Chondrocyte (in vitro differentiated cells): ENCODE results near the gene RASSF3. TPM values are rescaled to one million over a fixed set of nuclear protein-coding genes. Genes with fewer than 3 reads are reported as not detected.

ENCODE experiments used
- DNase-seq: peaks from one replicate; pipeline ENCODE4 v3.0.0; 2021; ENCODE audit warnings: mixed read lengths, low spot score
- H3K27ac Mint-ChIP-seq: one replicate; pipeline ENCODE4 v1.8.0; 2021; ENCODE audit warnings: mild to moderate bottlenecking, moderate library complexity, mixed read lengths; ENCODE audit not compliant: unreplicated experiment
- H3K27me3 Mint-ChIP-seq: 2 replicates; pipeline ENCODE4 v1.8.0; 2021; ENCODE audit warnings: low read depth, mixed read lengths
- H3K36me3 Mint-ChIP-seq: 2 replicates; pipeline ENCODE4 v1.8.0; 2021; ENCODE audit warnings: low read depth, mixed read lengths
- H3K4me1 Mint-ChIP-seq: 2 replicates; pipeline ENCODE4 v1.8.0; 2021; ENCODE audit warnings: low read depth, mild to moderate bottlenecking, mixed read lengths
- H3K4me3 Mint-ChIP-seq: one replicate; pipeline ENCODE4 v1.8.0; 2021; ENCODE audit warnings: mild to moderate bottlenecking, moderate library complexity, mixed read lengths; ENCODE audit not compliant: unreplicated experiment
- H3K9me3 Mint-ChIP-seq: 2 replicates; pipeline ENCODE4 v1.8.0; 2021; ENCODE audit warnings: low read depth, mixed read lengths
- total RNA-seq: library from RNA; stranded (reverse); gene quantifications from 3 replicates; pipeline ENCODE4 v1.2.1, GENCODE V29; 2021
- TF ChIP-seq, protein P1 (sequence below): fragments of 200-600 bp; sonication (generic); IDR thresholded peaks from 2 replicates; pipeline ENCODE4 v1.5.0; 2021; ENCODE audit warnings: antibody characterized with exemption, mild to moderate bottlenecking, moderate library complexity

RASSF3 gene
- total RNA-seq, 1 donor from 2014 or later = 51.1 TPM

DNA sequence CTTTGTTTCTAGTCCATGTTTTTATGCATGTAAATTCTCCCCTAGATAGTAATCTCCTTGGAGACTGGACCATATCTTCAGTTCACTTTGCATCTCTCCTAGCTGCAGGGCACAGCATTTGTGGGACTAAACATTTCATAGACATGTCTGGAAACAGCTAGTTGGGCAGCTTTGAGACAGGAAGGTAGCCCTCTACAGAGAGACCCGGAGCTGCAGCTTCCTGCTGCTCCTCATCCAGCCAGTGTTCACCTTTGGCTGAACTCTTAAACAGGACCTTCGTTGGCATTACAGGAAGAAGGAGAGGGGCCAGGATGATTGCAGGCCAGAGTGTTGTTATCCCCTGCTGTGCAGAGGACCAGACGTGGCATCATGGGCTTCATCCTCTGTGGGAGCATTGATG, 96.0 kb downstream of the RASSF3 start:
- Mint-ChIP-seq H3K4me3 (no peak overlapping the region), H3K36me3 (peaks cover 4% of the 10 kb centered on the region), H3K27ac (no peak overlapping the region), H3K27me3 (no peaks in the 10 kb centered on the region), H3K9me3 (no peaks in the 10 kb centered on the region), H3K4me1 (peaks cover 1% of the 10 kb centered on the region)
- TF ChIP-seq, protein P1, sequence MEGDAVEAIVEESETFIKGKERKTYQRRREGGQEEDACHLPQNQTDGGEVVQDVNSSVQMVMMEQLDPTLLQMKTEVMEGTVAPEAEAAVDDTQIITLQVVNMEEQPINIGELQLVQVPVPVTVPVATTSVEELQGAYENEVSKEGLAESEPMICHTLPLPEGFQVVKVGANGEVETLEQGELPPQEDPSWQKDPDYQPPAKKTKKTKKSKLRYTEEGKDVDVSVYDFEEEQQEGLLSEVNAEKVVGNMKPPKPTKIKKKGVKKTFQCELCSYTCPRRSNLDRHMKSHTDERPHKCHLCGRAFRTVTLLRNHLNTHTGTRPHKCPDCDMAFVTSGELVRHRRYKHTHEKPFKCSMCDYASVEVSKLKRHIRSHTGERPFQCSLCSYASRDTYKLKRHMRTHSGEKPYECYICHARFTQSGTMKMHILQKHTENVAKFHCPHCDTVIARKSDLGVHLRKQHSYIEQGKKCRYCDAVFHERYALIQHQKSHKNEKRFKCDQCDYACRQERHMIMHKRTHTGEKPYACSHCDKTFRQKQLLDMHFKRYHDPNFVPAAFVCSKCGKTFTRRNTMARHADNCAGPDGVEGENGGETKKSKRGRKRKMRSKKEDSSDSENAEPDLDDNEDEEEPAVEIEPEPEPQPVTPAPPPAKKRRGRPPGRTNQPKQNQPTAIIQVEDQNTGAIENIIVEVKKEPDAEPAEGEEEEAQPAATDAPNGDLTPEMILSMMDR = no peak
- no peak for DNase-seq

DNA sequence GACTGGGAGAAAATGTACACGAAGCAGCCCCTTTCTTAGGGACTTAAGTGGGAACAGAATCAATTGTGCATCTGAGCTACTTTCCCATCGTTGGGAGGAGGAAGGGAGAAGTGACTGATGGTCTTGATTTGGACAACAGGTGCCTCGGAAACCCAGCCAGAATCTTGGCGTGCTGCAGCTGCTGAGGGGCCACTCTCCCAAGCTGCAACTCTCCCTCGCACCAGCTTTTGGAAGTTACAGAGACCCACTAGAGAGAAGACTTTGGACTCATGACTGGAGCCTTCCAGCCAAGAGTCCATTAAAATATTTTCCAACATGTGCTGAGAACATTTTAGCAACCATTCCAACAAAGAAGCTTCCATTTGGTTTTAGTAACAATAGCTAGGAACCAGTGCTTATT, 96.6 kb downstream of the RASSF3 start:
- no peak for DNase-seq
- TF ChIP-seq, protein P1 = no peak
- Mint-ChIP-seq H3K9me3 (no peaks in the 10 kb centered on the region), H3K4me3 (no peak overlapping the region), H3K27ac (no peak overlapping the region), H3K27me3 (no peaks in the 10 kb centered on the region), H3K4me1 (no peaks in the 10 kb centered on the region), H3K36me3 (peaks cover 4% of the 10 kb centered on the region)

DNA sequence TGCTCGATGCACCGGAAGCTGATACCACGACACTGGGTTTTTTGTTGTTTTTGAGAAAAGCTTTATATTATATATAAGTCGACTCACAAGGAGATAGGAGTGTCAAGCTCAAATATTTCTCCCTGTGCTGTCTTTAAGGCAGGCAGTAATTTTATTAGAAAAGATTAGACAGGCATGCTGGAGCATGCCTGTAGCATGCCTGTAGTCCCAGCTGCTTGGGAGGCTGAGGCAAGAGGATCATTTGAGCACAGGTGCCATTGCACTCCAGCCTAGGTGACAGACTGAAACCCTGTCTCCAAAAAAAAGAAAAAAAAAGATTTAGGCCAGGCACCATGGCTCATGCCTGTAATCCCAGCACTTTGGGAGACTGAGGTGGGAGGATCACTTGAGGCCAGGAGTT, 97.1 kb downstream of the RASSF3 start:
- no peak for DNase-seq
- Mint-ChIP-seq H3K27me3 (no peaks in the 10 kb centered on the region), H3K9me3 (no peaks in the 10 kb centered on the region), H3K36me3 (peaks cover 4% of the 10 kb centered on the region), H3K4me3 (no peak overlapping the region), H3K4me1 (no peaks in the 10 kb centered on the region), H3K27ac (no peak overlapping the region)
- TF ChIP-seq, protein P1 = no peak

DNA sequence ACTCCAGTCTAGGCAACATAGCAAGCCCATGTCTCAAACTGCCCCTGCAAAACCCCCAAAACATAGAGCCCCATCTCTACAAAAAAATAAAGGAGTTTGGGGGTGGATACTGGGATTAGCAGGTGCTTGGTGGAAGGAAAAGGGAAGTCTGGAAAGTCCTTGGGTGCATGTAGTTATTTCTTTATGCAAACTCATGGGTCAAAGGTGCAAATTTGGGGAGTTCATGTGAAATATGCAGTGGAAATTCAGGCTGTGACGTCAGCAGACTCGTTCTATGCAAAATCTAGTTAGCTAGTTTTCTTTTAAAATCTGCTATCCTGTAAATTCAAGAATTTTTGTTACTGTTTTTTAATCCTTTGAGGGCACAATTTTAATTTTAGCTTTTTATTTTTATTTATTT, 97.6 kb downstream of the RASSF3 start:
- no peak for DNase-seq
- Mint-ChIP-seq H3K36me3 (peaks cover 4% of the 10 kb centered on the region), H3K4me3 (no peak overlapping the region), H3K27ac (no peak overlapping the region), H3K4me1 (no peaks in the 10 kb centered on the region), H3K27me3 (no peaks in the 10 kb centered on the region), H3K9me3 (no peaks in the 10 kb centered on the region)
- TF ChIP-seq, protein P1 = no peak

DNA sequence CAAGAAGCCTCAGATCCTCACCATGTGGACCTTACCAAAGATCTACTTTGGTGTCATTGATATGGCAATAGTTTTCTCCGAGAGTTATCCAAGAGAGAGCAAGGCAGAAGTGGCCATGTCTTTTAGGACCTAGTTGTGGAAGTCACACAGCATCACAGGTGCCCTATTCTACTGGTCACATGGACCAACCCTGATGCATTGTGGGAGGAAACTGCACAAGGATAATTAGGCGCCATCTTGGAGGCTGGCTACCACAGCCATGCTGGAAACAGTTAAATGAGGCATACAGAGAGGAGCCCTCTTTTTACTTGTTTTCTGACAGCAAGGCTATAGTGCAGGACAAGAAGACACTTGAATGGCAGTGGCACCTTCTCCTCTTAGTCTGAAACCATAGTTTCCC, 99.1 kb downstream of the RASSF3 start:
- H3K36me3 Mint-ChIP-seq = peaks cover 10% of the 10 kb centered on the region
- H3K4me1 Mint-ChIP-seq = no peaks in the 10 kb centered on the region

More for the DNA sequence above, 99.1 kb downstream of the RASSF3 start:
- Mint-ChIP-seq H3K9me3 (no peaks in the 10 kb centered on the region), H3K27me3 (no peaks in the 10 kb centered on the region), H3K27ac (no peak overlapping the region), H3K4me3 (no peak overlapping the region)
- TF ChIP-seq, protein P1 = no peak
- no peak for DNase-seq
